ENCODE measurements around the gene SALL4. TPM values are rescaled to one million over a fixed set of nuclear protein-coding genes. Genes with fewer than 3 reads are reported as not detected.

Gene SALL4
- total RNA-seq, result 0.44 TPM in 1 of 2 replicates, not detected in the other

GRCh38 chr20:51802170-51802751 lies at the start of gene SALL4:
Gene SALL4, minus strand, starts transcription at chr20:51802521. Its CDS starts 113 bp downstream, at chr20:51802408.

DNA sequence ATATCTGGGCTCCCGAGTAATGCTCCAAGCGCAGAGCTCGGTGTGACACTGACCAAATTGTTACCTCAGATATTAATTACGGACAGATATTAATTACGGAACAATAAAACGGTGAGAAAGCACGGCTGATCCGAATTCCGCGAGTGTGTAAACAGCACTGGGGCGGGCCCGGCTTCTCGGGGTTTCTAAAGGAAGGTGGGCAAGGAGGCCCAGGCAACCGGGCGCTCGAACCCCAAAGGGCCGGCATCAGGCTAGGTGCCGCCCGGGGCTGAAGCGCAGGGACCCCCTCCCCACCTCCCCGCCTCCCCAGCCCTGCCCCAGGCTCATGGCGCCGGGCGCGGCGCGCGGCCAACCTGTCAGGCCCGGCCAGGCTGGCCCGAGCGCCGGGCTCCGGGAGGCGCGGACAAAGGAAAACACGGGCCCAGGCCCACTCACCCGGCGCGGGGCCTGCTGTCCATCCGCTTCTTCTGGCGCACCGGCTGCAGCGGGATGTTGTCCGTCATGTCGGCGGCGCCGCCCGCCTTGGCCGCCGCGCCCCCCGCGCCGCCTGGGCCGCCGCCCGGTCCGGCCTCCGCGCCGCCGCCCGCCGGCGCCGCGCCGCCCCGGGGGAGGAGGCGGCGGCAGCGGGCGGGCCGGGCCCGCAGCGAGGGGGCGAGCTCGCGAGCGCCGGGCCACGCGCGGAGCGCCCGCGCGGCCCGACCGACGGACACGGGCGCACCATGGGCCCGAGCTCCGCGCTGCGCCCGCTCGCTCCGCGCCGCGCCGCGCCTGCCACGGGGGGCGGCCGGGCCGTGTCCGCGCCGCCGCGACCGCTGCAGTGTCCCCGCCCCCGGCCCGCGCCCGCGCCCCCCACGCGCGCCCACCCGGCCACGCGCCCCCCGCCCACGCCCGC lies 34.2 kb downstream of the SALL4 start, which contains the start of gene ATP9A:
Gene ATP9A (minus strand): TSS at position 524 of the 892 bp plus-strand sequence. CDS start 21 bp downstream, at position 503.

Other genes starting within 250 kb of the SALL4 start
- 21.8 and 22.9 TPM in 2 replicates for gene ATP9A, start 34.1 kb downstream of the SALL4 start, total RNA-seq